GM21390 (cell line): ENCODE measurements around the gene CORIN.
"Not testable (repeated sequence)": the region's sequence is repeated elsewhere in the genome, so short reads cannot be mapped to it uniquely, and the experiment has no call there.

ENCODE experiments used
- ATAC-seq: cut with Tn5 transposase; IDR thresholded peaks from one replicate; pipeline ENCODE4 v1.9.1; 2021; ENCODE audit not compliant: unreplicated experiment

Gene CORIN

GRCh38 chr4:47577779-47578553 lies 259.9 kb downstream of the CORIN start:
- no peak for ATAC-seq

- no peak for ATAC-seq
Observed at GRCh38 chr4:47572981-47573380, 264.9 kb downstream of the CORIN start.

- ATAC-seq, result no peak
Observed at GRCh38 chr4:47570816-47571215, 267.1 kb downstream of the CORIN start.

- no peak for ATAC-seq
Observed at GRCh38 chr4:47567511-47567910, 270.4 kb downstream of the CORIN start.

- ATAC-seq, result no peak
Observed at GRCh38 chr4:47566969-47567368, 270.9 kb downstream of the CORIN start.

GRCh38 chr4:47566566-47566965 lies 271.3 kb downstream of the CORIN start:
- ATAC-seq, result no peak

- ATAC-seq, result no peak
Observed at GRCh38 chr4:47562297-47562696, 275.6 kb downstream of the CORIN start.

- no peak for ATAC-seq
Observed at GRCh38 chr4:47561331-47561730, 276.5 kb downstream of the CORIN start.

GRCh38 chr4:47560682-47561081 lies 277.2 kb downstream of the CORIN start:
- no peak for ATAC-seq

GRCh38 chr4:47557255-47557654 lies 280.6 kb downstream of the CORIN start:
- no peak for ATAC-seq

GRCh38 chr4:47555920-47556319 lies 281.9 kb downstream of the CORIN start:
- ATAC-seq, result not testable (repeated sequence)

GRCh38 chr4:47553329-47554125 lies 284.3 kb downstream of the CORIN start:
- no peak for ATAC-seq

GRCh38 chr4:47551682-47552081 lies 286.2 kb downstream of the CORIN start:
- no peak for ATAC-seq

GRCh38 chr4:47550899-47551548 lies 286.8 kb downstream of the CORIN start:
- ATAC-seq, result no peak

GRCh38 chr4:47550357-47550756 lies 287.5 kb downstream of the CORIN start:
- not testable (repeated sequence) for ATAC-seq
